ENCODE data around the gene CEP55.

DNA sequence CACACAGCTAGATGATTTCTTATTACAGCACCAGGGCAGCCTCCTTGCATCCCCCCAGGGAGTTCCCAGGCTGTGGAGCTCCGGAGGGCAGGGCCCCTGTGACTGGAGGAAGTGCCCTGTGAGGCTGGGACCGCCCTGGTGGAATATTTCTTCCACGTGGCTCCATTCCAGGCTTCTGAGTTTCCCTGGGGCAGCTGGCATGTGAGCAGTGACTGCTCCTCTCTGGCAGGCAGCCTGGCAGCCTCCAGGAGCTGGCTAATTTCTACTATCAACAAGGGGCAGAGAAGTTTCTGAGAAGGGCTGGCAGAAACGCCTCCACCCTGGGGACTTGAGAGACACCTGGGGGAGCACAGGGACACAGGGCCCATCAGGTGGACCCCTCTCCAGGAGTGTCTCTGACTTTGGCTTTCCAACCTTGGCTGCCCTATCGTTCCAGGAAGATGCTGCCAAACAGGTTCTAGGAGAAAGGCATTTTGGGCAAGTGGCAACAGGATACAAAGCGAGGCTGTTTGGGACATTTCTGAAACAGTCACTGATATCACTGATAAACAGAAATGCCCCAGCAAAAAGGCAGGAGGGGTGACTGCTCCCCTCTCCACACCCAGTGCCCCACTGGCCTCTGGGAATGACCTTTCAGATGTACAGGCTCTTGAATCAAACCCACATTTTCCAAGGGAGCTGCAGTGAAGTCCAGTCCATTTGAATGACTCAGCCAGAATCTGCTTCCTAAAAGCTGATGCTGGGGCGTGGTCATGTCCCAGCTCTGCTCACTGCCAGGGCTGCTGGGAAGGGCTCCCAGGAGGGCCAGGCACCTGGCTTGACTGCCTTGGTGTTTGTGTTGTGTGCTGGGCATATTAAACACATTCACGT lies 30.4 kb upstream of the CEP55 start:
- TF ChIP-seq, protein P1, sequence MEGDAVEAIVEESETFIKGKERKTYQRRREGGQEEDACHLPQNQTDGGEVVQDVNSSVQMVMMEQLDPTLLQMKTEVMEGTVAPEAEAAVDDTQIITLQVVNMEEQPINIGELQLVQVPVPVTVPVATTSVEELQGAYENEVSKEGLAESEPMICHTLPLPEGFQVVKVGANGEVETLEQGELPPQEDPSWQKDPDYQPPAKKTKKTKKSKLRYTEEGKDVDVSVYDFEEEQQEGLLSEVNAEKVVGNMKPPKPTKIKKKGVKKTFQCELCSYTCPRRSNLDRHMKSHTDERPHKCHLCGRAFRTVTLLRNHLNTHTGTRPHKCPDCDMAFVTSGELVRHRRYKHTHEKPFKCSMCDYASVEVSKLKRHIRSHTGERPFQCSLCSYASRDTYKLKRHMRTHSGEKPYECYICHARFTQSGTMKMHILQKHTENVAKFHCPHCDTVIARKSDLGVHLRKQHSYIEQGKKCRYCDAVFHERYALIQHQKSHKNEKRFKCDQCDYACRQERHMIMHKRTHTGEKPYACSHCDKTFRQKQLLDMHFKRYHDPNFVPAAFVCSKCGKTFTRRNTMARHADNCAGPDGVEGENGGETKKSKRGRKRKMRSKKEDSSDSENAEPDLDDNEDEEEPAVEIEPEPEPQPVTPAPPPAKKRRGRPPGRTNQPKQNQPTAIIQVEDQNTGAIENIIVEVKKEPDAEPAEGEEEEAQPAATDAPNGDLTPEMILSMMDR (IDR thresholded peaks at IDR 0.05; ENCODE audit: control extremely low read depth in 1 of 3, insufficient read depth in 1 of 3, low read depth in 1 of 3, low read length in 3 of 3) = no peak
- TF ChIP-seq, protein P2, sequence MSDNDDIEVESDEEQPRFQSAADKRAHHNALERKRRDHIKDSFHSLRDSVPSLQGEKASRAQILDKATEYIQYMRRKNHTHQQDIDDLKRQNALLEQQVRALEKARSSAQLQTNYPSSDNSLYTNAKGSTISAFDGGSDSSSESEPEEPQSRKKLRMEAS (IDR thresholded peaks at IDR 0.05) = no peak
- TF ChIP-seq, protein P3, sequence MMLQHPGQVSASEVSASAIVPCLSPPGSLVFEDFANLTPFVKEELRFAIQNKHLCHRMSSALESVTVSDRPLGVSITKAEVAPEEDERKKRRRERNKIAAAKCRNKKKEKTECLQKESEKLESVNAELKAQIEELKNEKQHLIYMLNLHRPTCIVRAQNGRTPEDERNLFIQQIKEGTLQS (IDR thresholded peaks at IDR 0.05; ENCODE audit: insufficient read depth, low read depth, low read length) = no peak
- TF ChIP-seq EZH2 (IDR thresholded peaks at IDR 0.05; ENCODE audit: low read depth, low read length, severe bottlenecking) = no peak
- no peak for TF ChIP-seq SP4 (IDR thresholded peaks at IDR 0.05; ENCODE audit: low read length)
- no peak for TF ChIP-seq CEBPB (IDR thresholded peaks at IDR 0.05; ENCODE audit: low read depth, low read length)
- no peak for TF ChIP-seq SIN3A (conservative IDR thresholded peaks at IDR 0.05 in 1 of 2, IDR thresholded peaks at IDR 0.05 in 1 of 2; ENCODE audit: low read depth in 1 of 2, low read length in 2 of 2)
- TF ChIP-seq RNF2 (IDR thresholded peaks at IDR 0.05; ENCODE audit: borderline replicate concordance, low read depth, low read length, missing control alignments, poor library complexity, severe bottlenecking) = no peak

Measured in H1 (cell line).